ENCODE measurements around the gene TMX2.

TMX2 gene

GRCh38 chr11:57771365-57771764 is 59.0 kb downstream of the TMX2 start:
- no peak for FAIRE-seq

GRCh38 chr11:57772562-57772961 is 60.2 kb downstream of the TMX2 start:
- FAIRE-seq = no peak

GRCh38 chr11:57773026-57773598 is 60.7 kb downstream of the TMX2 start:
- no peak for FAIRE-seq

GRCh38 chr11:57775491-57775890 is 63.1 kb downstream of the TMX2 start:
- FAIRE-seq = no peak

- no peak for FAIRE-seq
Measured at GRCh38 chr11:57776031-57776521, 63.7 kb downstream of the TMX2 start.

- no peak for FAIRE-seq
Measured at GRCh38 chr11:57776577-57777210, 64.3 kb downstream of the TMX2 start.

GRCh38 chr11:57777969-57778317 is 65.5 kb downstream of the TMX2 start:
- FAIRE-seq = no peak

- no peak for FAIRE-seq
Measured at GRCh38 chr11:57778318-57779037, 66.1 kb downstream of the TMX2 start.

GRCh38 chr11:57779276-57779675 is 66.9 kb downstream of the TMX2 start:
- no peak for FAIRE-seq

- no peak for FAIRE-seq
Measured at GRCh38 chr11:57781529-57781943, 69.1 kb downstream of the TMX2 start.

GRCh38 chr11:57785072-57785471 is 72.7 kb downstream of the TMX2 start:
- FAIRE-seq = no peak

- FAIRE-seq = no peak
Measured at GRCh38 chr11:57786436-57786835, 74.0 kb downstream of the TMX2 start.

- FAIRE-seq = no peak
Measured at GRCh38 chr11:57787006-57787604, 74.7 kb downstream of the TMX2 start.

GRCh38 chr11:57787920-57788702 is 75.7 kb downstream of the TMX2 start:
- no peak for FAIRE-seq

- FAIRE-seq = no peak
Measured at GRCh38 chr11:57788703-57789088, 76.3 kb downstream of the TMX2 start.

Measured in G401.6 (cell line).